Activated CD4-positive, alpha-beta T cell treated with anti-CD3 and anti-CD28 coated beads for 1 hour (primary cell): Measurements from ENCODE around the gene TAS2R30.
"Not testable (repeated sequence)": the region's sequence is repeated elsewhere in the genome, so short reads cannot be mapped to it uniquely, and the experiment has no call there.

Experiments
- DNase-seq: peaks from one replicate; pipeline ENCODE4 v3.0.0-alpha.2; 2020

The TAS2R30 gene

GRCh38 chr12:11134305-11134704, at the start of gene TAS2R30:
TSS of gene TAS2R30 (minus strand) at chr12:11134644. CDS start at chr12:11134244, 400 bp downstream.
- DNase-seq, result no peak

GRCh38 chr12:11183011-11183410, 48.6 kb upstream of the TAS2R30 start:
- no peak for DNase-seq

GRCh38 chr12:11182529-11182928, 48.1 kb upstream of the TAS2R30 start:
- DNase-seq, result no peak

- no peak for DNase-seq
These were observed 43.8 kb upstream of the TAS2R30 start for GRCh38 chr12:11178250-11178649.

GRCh38 chr12:11174022-11174421, 39.6 kb upstream of the TAS2R30 start:
- DNase-seq, result no peak

- no peak for DNase-seq
These were observed 37.7 kb upstream of the TAS2R30 start for GRCh38 chr12:11171969-11172675.

GRCh38 chr12:11171145-11171968, 36.9 kb upstream of the TAS2R30 start, which contains the start of gene SMIM10L1:
TSS of gene SMIM10L1 (plus strand) at chr12:11171194. CDS start at chr12:11171357, 163 bp downstream.
- peak; percentile 76 for DNase-seq

- no peak for DNase-seq
These were observed 36.3 kb upstream of the TAS2R30 start for GRCh38 chr12:11170810-11171144.

- DNase-seq, result no peak
These were observed 31.9 kb upstream of the TAS2R30 start for GRCh38 chr12:11166300-11166699.

- no peak for DNase-seq
These were observed 29.9 kb upstream of the TAS2R30 start for GRCh38 chr12:11164384-11164783.

GRCh38 chr12:11162502-11162901, 28.1 kb upstream of the TAS2R30 start:
- DNase-seq, result no peak

GRCh38 chr12:11158885-11159444, 24.5 kb upstream of the TAS2R30 start:
- DNase-seq, result no peak

GRCh38 chr12:11154400-11154925, 20.0 kb upstream of the TAS2R30 start:
- DNase-seq, result no peak

GRCh38 chr12:11152725-11153124, 18.3 kb upstream of the TAS2R30 start:
- no peak for DNase-seq

GRCh38 chr12:11150832-11151231, 16.4 kb upstream of the TAS2R30 start:
- DNase-seq, result no peak

- DNase-seq, result no peak
These were observed 13.0 kb upstream of the TAS2R30 start for GRCh38 chr12:11147420-11147819.

GRCh38 chr12:11144297-11144696, 9.9 kb upstream of the TAS2R30 start:
- no peak for DNase-seq

- no peak for DNase-seq
These were observed 8.9 kb upstream of the TAS2R30 start for GRCh38 chr12:11143352-11143751.

- no peak for DNase-seq
These were observed 1.6 kb upstream of the TAS2R30 start for GRCh38 chr12:11136075-11136474.

GRCh38 chr12:11133816-11134215, 628 bp downstream of the TAS2R30 start:
- no peak for DNase-seq

GRCh38 chr12:11133162-11133561, 1.3 kb downstream of the TAS2R30 start:
- DNase-seq, result no peak

- no peak for DNase-seq
These were observed 3.4 kb downstream of the TAS2R30 start for GRCh38 chr12:11130999-11131398.

- DNase-seq, result no peak
These were observed 4.1 kb downstream of the TAS2R30 start for GRCh38 chr12:11130382-11130781.

GRCh38 chr12:11114130-11114529, 20.3 kb downstream of the TAS2R30 start:
- DNase-seq, result not testable (repeated sequence)
